ENCODE data around the gene FDCSP.

GRCh38 chr4:70269674-70270073, 43.8 kb downstream of the FDCSP start:
- TF ChIP-seq CTCF (IDR thresholded peaks at IDR 0.05; ENCODE audit: low read length) (peak; percentile 43), EZH2 (optimal IDR thresholded peaks at IDR 0.05; ENCODE audit: low read depth, low read length) (no peak), EZH2phosphoT487 (IDR thresholded peaks at IDR 0.05; ENCODE audit: low read length) (no peak)
